Lung (tissue), 12 donors: ENCODE measurements around the gene RGS19. TPM values are rescaled to one million over a fixed set of nuclear protein-coding genes. Genes with fewer than 3 reads are reported as not detected.
A peak's percentile ranks its signal among the peaks of the same experiment; 100 is the strongest.

Experiments used
- ATAC-seq: fragments of 200-7000 bp; cut with Tn5 transposase; one replicate; pipeline ENCODE4 v1.9.1; 2020; ENCODE audit warnings: moderate number of reproducible peaks; ENCODE audit not compliant: insufficient read depth, low FRiP score
- DNase-seq, 3 donors: peaks; one replicate each; pipeline ENCODE4 v3.0.0-alpha.2; 2013 to 2017
- H3K27ac ChIP-seq, 2 donors: one replicate each; pipeline ENCODE4 v1.5.1; 2013; ENCODE audit warnings: mild to moderate bottlenecking in 2 of 2, moderate library complexity in 2 of 2, control low read depth in 1 of 2, inconsistent platforms in 1 of 2, low read depth in 1 of 2, low read length in 1 of 2
- H3K27me3 ChIP-seq, 3 donors: one replicate each; pipeline ENCODE4 v1.5.1; 2013; ENCODE audit warnings: low read length in 2 of 3; ENCODE audit not compliant: control insufficient read depth in 3 of 3, insufficient read depth in 3 of 3
- H3K36me3 ChIP-seq, 4 donors: one replicate each; pipeline ENCODE4 v1.5.1; 2013; ENCODE audit warnings: low read length in 4 of 4, mild to moderate bottlenecking in 1 of 4, moderate library complexity in 1 of 4; ENCODE audit not compliant: control insufficient read depth in 4 of 4, insufficient read depth in 4 of 4
- H3K4me1 ChIP-seq, 5 donors: one replicate each; pipeline ENCODE4 v1.5.1; 2013; ENCODE audit warnings: low read length in 5 of 5, mild to moderate bottlenecking in 2 of 5, moderate library complexity in 1 of 5; ENCODE audit not compliant: control insufficient read depth in 5 of 5, insufficient read depth in 5 of 5
- H3K4me3 ChIP-seq: one replicate; pipeline ENCODE4 v1.5.1; 2013; ENCODE audit warnings: mild to moderate bottlenecking, control low read depth, moderate library complexity
- H3K9ac ChIP-seq, 2 donors: one replicate each; pipeline ENCODE4 v1.5.1; 2013; ENCODE audit warnings: low read length in 2 of 2, control low read depth in 1 of 2; ENCODE audit not compliant: insufficient read depth in 1 of 2
- H3K9me3 ChIP-seq, 4 donors: one replicate each; pipeline ENCODE4 v1.5.1; 2013; ENCODE audit warnings: low read length in 3 of 4, mild to moderate bottlenecking in 1 of 4, moderate library complexity in 1 of 4; ENCODE audit not compliant: control insufficient read depth in 4 of 4, insufficient read depth in 3 of 4
- CTCF ChIP-seq: IDR thresholded peaks from 2 replicates; pipeline ENCODE4 v1.5.1; 2012; ENCODE audit warnings: mild to moderate bottlenecking; ENCODE audit errors: control extremely low read depth, extremely low read depth
- WGBS, 2 donors: extraction: QIAGEN DNeasy Blood & Tissue Kit; methylation state at CpG; one replicate each; pipeline ENCODE4 v1.1.7; 2013; 5-methylcytosine and 5-hydroxymethylcytosine counted together
- polyA plus RNA-seq, 2 donors: library from polyadenylated mRNA; stranded (reverse); fragments of 200-250 nt; gene quantifications; one replicate each; pipeline ENCODE4 v1.2.1, GENCODE V29; 2013
- total RNA-seq, 2 donors: library from RNA; depleted of rRNA in 1 of 2; stranded (reverse); fragments of >200 nt in 1 of 2; gene quantifications; one replicate each; pipeline ENCODE4 v1.2.1, GENCODE V29; 2014 to 2021
- donor health status: control.
- donor health status: control.
- donor health status: Bipolar disorder and iron deficiency.
- donor health status: healthy.
- donor health status: DM: yes; HTN: yes; CAD: no.

Gene RGS19
- total and polyA plus RNA-seq, 4 donors = 15.1 to 99.0 (median 35.1) TPM

GRCh38 chr20:64049878-64050260, 29.4 kb downstream of the RGS19 start:
- H3K27me3 ChIP-seq = peaks cover 0 to 28% (median 7%) of the 10 kb centered on the region in 3 donors
- peak in 2 of 3 donors; percentile 86 to 91 for DNase-seq
- H3K27ac ChIP-seq = peak overlapping the region; percentile 81 to 90
- no peak for TF ChIP-seq CTCF
- no peak overlapping the region for H3K4me3 ChIP-seq
- ATAC-seq = no peak
- 22 to 23% methylated on average over 14 to 16 of the region's 16 CpGs for WGBS, 2 donors
- H3K9me3 ChIP-seq = peaks cover 0 to 3% (median 0%) of the 10 kb centered on the region in 4 donors
- peaks cover 0 to 60% (median 10%) of the 10 kb centered on the region in 5 donors for H3K4me1 ChIP-seq
- H3K36me3 ChIP-seq = peaks cover 0 to 8% (median 1%) of the 10 kb centered on the region in 4 donors
- no peak overlapping the region for H3K9ac ChIP-seq

- no peak for TF ChIP-seq CTCF
- Histone ChIP-seq H3K36me3 (peaks cover 0 to 8% (median 1%) of the 10 kb centered on the region in 4 donors), H3K9me3 (peaks cover 0 to 3% (median 0%) of the 10 kb centered on the region in 4 donors), H3K4me1 (peaks cover 0 to 56% (median 10%) of the 10 kb centered on the region in 5 donors), H3K4me3 (peak within 1 kb of the TSS; percentile 67), H3K9ac (no peak within 1 kb of the TSS), H3K27me3 (peaks cover 0 to 33% (median 7%) of the 10 kb centered on the region in 3 donors), H3K27ac (peak within 1 kb of the TSS; percentile 81 to 90)
- DNase-seq = peak; percentile 59 to 91 (median 61)
- WGBS, 2 donors = 0 to 1% methylated on average over 36 to 109 of the region's 111 CpGs
- no peak for ATAC-seq
Measured at GRCh38 chr20:64049060-64049877, 30.0 kb downstream of the RGS19 start, which contains the start of gene SOX18. Gene SOX18 (minus strand): TSS chr20:64049639. CDS start chr20:64049516, 123 bp downstream.

- WGBS, 2 donors = 8 to 10% methylated on average over 44 to 101 of the region's 101 CpGs
- Histone ChIP-seq H3K4me3 (peak overlapping the region; percentile 67), H3K9me3 (peaks cover 0 to 3% (median 0%) of the 10 kb centered on the region in 4 donors), H3K9ac (no peak overlapping the region), H3K27ac (peak overlapping the region; percentile 49 to 68), H3K27me3 (peaks cover 0 to 40% (median 7%) of the 10 kb centered on the region in 3 donors), H3K36me3 (peaks cover 0 to 8% (median 1%) of the 10 kb centered on the region in 4 donors), H3K4me1 (peaks cover 0 to 48% (median 10%) of the 10 kb centered on the region in 5 donors)
- DNase-seq (no peak), ATAC-seq (no peak)
- TF ChIP-seq CTCF = no peak
Measured at GRCh38 chr20:64048402-64049044, 30.8 kb downstream of the RGS19 start.
